GM18502 (cell line): ENCODE results near the gene RPL22.

Source experiments
- ATAC-seq: cut with Tn5 transposase; IDR thresholded peaks from one replicate; pipeline ENCODE4 v1.9.1; 2021; ENCODE audit warnings: mild to moderate bottlenecking; ENCODE audit not compliant: unreplicated experiment, poor library complexity

Gene RPL22

GRCh38 chr1:6162341-6162740, 37.1 kb downstream of the RPL22 start:
- ATAC-seq = no peak

GRCh38 chr1:6158181-6158580, 41.2 kb downstream of the RPL22 start:
- ATAC-seq = no peak

GRCh38 chr1:6157528-6158174, 41.7 kb downstream of the RPL22 start:
- no peak for ATAC-seq

GRCh38 chr1:6157132-6157527, 42.3 kb downstream of the RPL22 start:
- no peak for ATAC-seq

GRCh38 chr1:6154525-6155319, 44.7 kb downstream of the RPL22 start:
- ATAC-seq = no peak

GRCh38 chr1:6152882-6153281, 46.5 kb downstream of the RPL22 start:
- ATAC-seq = no peak

- no peak for ATAC-seq
Observed at GRCh38 chr1:6152181-6152580, 47.2 kb downstream of the RPL22 start.

- ATAC-seq = no peak
Observed at GRCh38 chr1:6151291-6151822, 48.0 kb downstream of the RPL22 start.

GRCh38 chr1:6150006-6150938, 49.1 kb downstream of the RPL22 start:
- no peak for ATAC-seq

- ATAC-seq = no peak
Observed at GRCh38 chr1:6149597-6149996, 49.8 kb downstream of the RPL22 start.

- no peak for ATAC-seq
Observed at GRCh38 chr1:6148497-6149241, 50.7 kb downstream of the RPL22 start.

- ATAC-seq = no peak
Observed at GRCh38 chr1:6145864-6146410, 53.5 kb downstream of the RPL22 start.

GRCh38 chr1:6145396-6145750, 54.0 kb downstream of the RPL22 start:
- ATAC-seq = no peak

GRCh38 chr1:6144647-6145395, 54.6 kb downstream of the RPL22 start:
- ATAC-seq = no peak

GRCh38 chr1:6144175-6144574, 55.2 kb downstream of the RPL22 start:
- ATAC-seq = no peak

GRCh38 chr1:6143395-6143794, 56.0 kb downstream of the RPL22 start:
- ATAC-seq = no peak

GRCh38 chr1:6142734-6143133, 56.7 kb downstream of the RPL22 start:
- ATAC-seq = no peak

- ATAC-seq = no peak
Observed at GRCh38 chr1:6142036-6142621, 57.3 kb downstream of the RPL22 start.

- ATAC-seq = no peak
Observed at GRCh38 chr1:6141592-6141991, 57.8 kb downstream of the RPL22 start.
